IMR-90 (cell line): Measurements from ENCODE around the gene AGAP1.

ENCODE experiments used
- BHLHE40 ChIP-seq: fragments of 150-350 bp; IDR thresholded peaks from 2 replicates; pipeline ENCODE4 v1.6.1; 2016; ENCODE audit warnings: mild to moderate bottlenecking, low read depth, low read length
- CEBPB ChIP-seq: IDR thresholded peaks from 2 replicates; pipeline ENCODE4 v1.6.1; 2012; ENCODE audit warnings: low read depth, low read length, improper control_type of control experiment
- CHD1 ChIP-seq: IDR thresholded peaks from 2 replicates; pipeline ENCODE4 v1.6.1; 2012; ENCODE audit warnings: low read depth, low read length, improper control_type of control experiment
- CTCF ChIP-seq: conservative IDR thresholded peaks from 2 replicates; pipeline ENCODE4 v1.5.1; 2012; ENCODE audit warnings: mild to moderate bottlenecking, low read depth, low read length, improper control_type of control experiment
- ELK1 ChIP-seq: fragments of 150-350 bp; IDR thresholded peaks from 2 replicates; pipeline ENCODE4 v1.6.1; 2016; ENCODE audit warnings: low read depth, mild to moderate bottlenecking, low read length, moderate library complexity, borderline replicate concordance
- FOS ChIP-seq: fragments of 150-350 bp; IDR thresholded peaks from 2 replicates; pipeline ENCODE4 v1.6.1; 2016; ENCODE audit warnings: low read depth, low read length
- MAZ ChIP-seq: IDR thresholded peaks from 2 replicates; pipeline ENCODE4 v1.6.1; 2012; ENCODE audit warnings: low read depth, mild to moderate bottlenecking, low read length, improper control_type of control experiment, moderate library complexity, borderline replicate concordance
- MXI1 ChIP-seq: IDR thresholded peaks from 2 replicates; pipeline ENCODE4 v1.6.1; 2012; ENCODE audit warnings: low read depth, mild to moderate bottlenecking, low read length, moderate library complexity, borderline replicate concordance
- POLR2A ChIP-seq: IDR thresholded peaks from 2 replicates; pipeline ENCODE4 v1.6.1; 2012; ENCODE audit warnings: mild to moderate bottlenecking, low read depth, low read length
- RAD21 ChIP-seq: IDR thresholded peaks from 2 replicates; pipeline ENCODE4 v1.6.1; 2012; ENCODE audit warnings: low read length, improper control_type of control experiment
- RCOR1 ChIP-seq: IDR thresholded peaks from 2 replicates; pipeline ENCODE4 v1.6.1; 2012; ENCODE audit warnings: mild to moderate bottlenecking, low read length, improper control_type of control experiment; ENCODE audit not compliant: insufficient replicate concordance
- RFX5 ChIP-seq: IDR thresholded peaks from 2 replicates; pipeline ENCODE4 v1.8.0; 2012; ENCODE audit warnings: low read depth, mild to moderate bottlenecking, low read length, moderate library complexity
- SMC3 ChIP-seq: fragments of 150-350 bp; IDR thresholded peaks from 2 replicates; pipeline ENCODE4 v1.6.1; 2016; ENCODE audit warnings: low read depth, mild to moderate bottlenecking, antibody characterized with exemption, low read length, moderate library complexity

GRCh38 chr2:235946590-235946989 lies 452.7 kb downstream of the AGAP1 start:
- TF ChIP-seq CTCF (no peak), POLR2A (no peak), SMC3 (no peak), FOS (no peak), ELK1 (no peak), CHD1 (no peak), CEBPB (no peak), RCOR1 (no peak), BHLHE40 (no peak), RAD21 (no peak), MAZ (no peak), RFX5 (no peak), MXI1 (no peak)
